Pancreas (tissue), 10 donors: ENCODE data around the gene M1AP. TPM values are rescaled to one million over a fixed set of nuclear protein-coding genes. Genes with fewer than 3 reads are reported as not detected.

ENCODE experiments used
- ATAC-seq, 4 donors: fragments of 200-7000 bp; cut with Tn5 transposase; one replicate each; pipeline versions ENCODE4 v1.8.0 to v1.9.1; 2020; ENCODE audit warnings: mild to moderate bottlenecking in 4 of 4, moderate library complexity in 4 of 4
- DNase-seq, 6 donors: peaks; one replicate each; pipeline ENCODE4 v3.0.0-alpha.2; 2020
- FAIRE-seq: peaks from 2 replicates; lab custom pipeline; 2012; peaks lifted over from hg19 to GRCh38; lab: Jason Lieb, UNC
- H3K27ac ChIP-seq, 4 donors: fragments of 200-600 bp; sonication (generic); 1 replicate in 3 of 4; 2 replicates in 1 of 4; pipeline versions ENCODE4 v1.5.0 to v1.8.0; 2020
- H3K27me3 ChIP-seq, 4 donors: fragments of 200-600 bp; one replicate each; pipeline ENCODE4 v1.8.0; 2021
- H3K36me3 ChIP-seq, 3 donors: fragments of 200-600 bp; sonication (generic) in 1 of 3; one replicate each; pipeline versions ENCODE4 v1.5.0 to v1.8.0; 2020 to 2021
- H3K4me1 ChIP-seq, 3 donors: fragments of 200-600 bp; one replicate each; pipeline ENCODE4 v1.8.0; 2021
- H3K4me3 ChIP-seq, 4 donors: fragments of 200-600 bp; sonication (generic) in 2 of 4; one replicate each; pipeline versions ENCODE4 v1.5.0 to v1.8.0; 2020 to 2021
- H3K9me3 ChIP-seq, 4 donors: fragments of 200-600 bp; one replicate each; pipeline ENCODE4 v1.8.0; 2021
- CTCF ChIP-seq, 4 donors: fragments of 200-600 bp; sonication (generic) in 3 of 4; IDR thresholded peaks; one replicate each; pipeline versions ENCODE4 v1.5.0 to v1.8.0; 2021; ENCODE audit warnings: antibody characterized with exemption in 4 of 4
- WGBS, 2 donors: extraction: QIAGEN DNeasy Blood & Tissue Kit; methylation state at CpG; one replicate each; pipeline ENCODE4 v1.1.7; 2013; 5-methylcytosine and 5-hydroxymethylcytosine counted together
- intact Hi-C, 3 donors: fragments of 100-400 bp; cut with DNase I; formaldehyde crosslinking; loops; one replicate each; pipeline versions ENCODE4 v1.11.1 to v1.14.2; 2022
- polyA plus RNA-seq, 2 donors: library from polyadenylated mRNA; stranded (reverse); fragments of 200-250 nt; gene quantifications; one replicate each; pipeline ENCODE4 v1.2.3, GENCODE V29; 2013
- total RNA-seq, 6 donors: library from RNA; stranded (reverse); fragmentation: NEBNext Ultra II Directional in 4 of 6; extraction: Animal tissue kit (Norgen Biotek cat#: 25700) in 4 of 6; gene quantifications; one replicate each; pipeline versions ENCODE4 v1.2.1 to v1.2.4, GENCODE V29; 2021 to 2023
- donor health status: healthy with polysubstance abuse.
- donor health status: DM: no; HTN: no; CAD: no; lungs with moderate emphysema.
- donor health status: DM: no; HTN: no; CAD: no.
- donor health status: control.
- donor health status: control.
- donor health status: Bipolar disorder and iron deficiency.
- donor health status: DM: yes; HTN: yes; CAD: no.
- donor health status: DM: no; HTN: no; CAD: no.
- donor health status: DM: no; HTN: no; CAD: no.
- donor health status: DM: yes; HTN: yes; CAD: no.

M1AP gene
- total and polyA plus RNA-seq, 8 donors = 0.11 to 0.66 (median 0.27) TPM

GRCh38 chr2:74673826-74674528 is 25.8 kb upstream of the M1AP start:
- no peak for TF ChIP-seq CTCF (IDR thresholded peaks at IDR 0.05)
- no peak overlapping the region for H3K27ac ChIP-seq
- H3K4me3 ChIP-seq = no peak overlapping the region
- no peaks in the 10 kb centered on the region for H3K9me3 ChIP-seq
- intact Hi-C loops = no loop called here
- FAIRE-seq = no peak
- no peak for DNase-seq
- ATAC-seq = no peak
- 75% methylated on average over 7 of the region's 7 CpGs for WGBS, 2 donors
- no peaks in the 10 kb centered on the region for H3K4me1 ChIP-seq
- H3K27me3 ChIP-seq = no peaks in the 10 kb centered on the region
- peaks cover 0 to 18% (median 0%) of the 10 kb centered on the region in 3 donors for H3K36me3 ChIP-seq

DNA sequence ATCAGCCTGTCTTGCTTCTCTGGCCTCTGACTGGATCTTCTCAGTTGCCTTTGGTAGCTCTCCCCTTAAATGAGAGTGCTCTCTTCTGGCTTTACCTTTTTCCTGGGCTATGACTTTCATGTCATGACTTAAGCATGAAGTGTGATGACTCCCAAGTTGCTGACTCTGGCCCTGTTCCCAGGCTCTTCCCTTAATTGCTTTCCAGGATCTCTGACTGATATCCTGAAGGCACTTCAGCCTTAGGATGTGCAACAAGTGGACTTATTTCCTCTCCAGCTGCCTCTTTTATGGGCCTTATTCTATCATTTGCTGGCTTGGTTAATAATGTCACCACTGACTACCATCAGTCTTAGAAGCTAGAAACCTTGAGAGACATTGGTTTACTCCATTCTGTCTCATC is 23.3 kb upstream of the M1AP start:
- intact Hi-C loops = no loop called here

GRCh38 chr2:74670263-74670662 is 22.1 kb upstream of the M1AP start:
- H3K9me3 ChIP-seq = no peaks in the 10 kb centered on the region

More for the DNA sequence above, 23.3 kb upstream of the M1AP start:
- Histone ChIP-seq H3K36me3 (peaks cover 0 to 18% (median 0%) of the 10 kb centered on the region in 3 donors), H3K27ac (no peak overlapping the region), H3K4me3 (no peak overlapping the region), H3K4me1 (no peaks in the 10 kb centered on the region), H3K27me3 (no peaks in the 10 kb centered on the region), H3K9me3 (no peaks in the 10 kb centered on the region)
- TF ChIP-seq CTCF (IDR thresholded peaks at IDR 0.05) = no peak
- DNase-seq = no peak
- no peak for FAIRE-seq
- no peak for ATAC-seq

DNA sequence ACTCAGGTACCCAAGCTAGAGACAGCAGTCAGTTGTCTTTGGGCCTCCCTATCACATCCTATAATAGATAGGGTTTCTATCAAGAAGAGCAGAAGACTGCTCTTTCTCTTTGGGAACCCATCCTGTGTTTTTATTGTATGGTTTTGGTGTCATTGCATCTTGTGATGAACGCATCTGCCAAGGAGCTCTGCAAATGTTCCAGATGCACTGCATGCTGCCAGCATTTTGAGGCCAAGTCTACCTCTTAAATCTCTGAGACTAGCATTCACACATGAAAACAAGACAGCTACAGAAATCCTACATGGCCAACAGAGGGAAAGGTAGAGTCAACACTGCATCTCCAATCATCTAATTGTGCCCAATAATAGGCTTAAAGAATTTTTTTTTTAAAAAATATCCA is 20.0 kb upstream of the M1AP start:
- no peak for TF ChIP-seq CTCF (IDR thresholded peaks at IDR 0.05)

More at GRCh38 chr2:74670263-74670662, 22.1 kb upstream of the M1AP start:
- intact Hi-C loops = no loop called here
- no peaks in the 10 kb centered on the region for H3K27me3 ChIP-seq
- DNase-seq = no peak
- no peak for FAIRE-seq
- H3K4me3 ChIP-seq = no peak overlapping the region
- no peaks in the 10 kb centered on the region for H3K4me1 ChIP-seq
- TF ChIP-seq CTCF (IDR thresholded peaks at IDR 0.05) = no peak
- ATAC-seq = no peak
- WGBS, 2 donors = 88 to 95% methylated on average over 7 of the region's 7 CpGs
- no peak overlapping the region for H3K27ac ChIP-seq
- peaks cover 0 to 11% (median 0%) of the 10 kb centered on the region in 3 donors for H3K36me3 ChIP-seq

GRCh38 chr2:74659462-74659861 is 11.3 kb upstream of the M1AP start:
- intact Hi-C loops = no loop called here
- 59 to 71% methylated on average over 2 of the region's 2 CpGs for WGBS, 2 donors
- DNase-seq (no peak), ATAC-seq (no peak), FAIRE-seq (no peak)
- no peak for TF ChIP-seq CTCF (IDR thresholded peaks at IDR 0.05)
- Histone ChIP-seq H3K27me3 (no peaks in the 10 kb centered on the region), H3K4me1 (no peaks in the 10 kb centered on the region), H3K4me3 (no peak overlapping the region), H3K27ac (no peak overlapping the region), H3K9me3 (no peaks in the 10 kb centered on the region), H3K36me3 (no peaks in the 10 kb centered on the region)

More for the DNA sequence above, 20.0 kb upstream of the M1AP start:
- no peak for ATAC-seq
- WGBS, 2 donors = 91 to 93% methylated on average over 1 of the region's 1 CpG
- Histone ChIP-seq H3K9me3 (no peaks in the 10 kb centered on the region), H3K4me3 (no peak overlapping the region), H3K4me1 (no peaks in the 10 kb centered on the region), H3K27ac (no peak overlapping the region), H3K36me3 (no peaks in the 10 kb centered on the region), H3K27me3 (no peaks in the 10 kb centered on the region)
- DNase-seq = no peak
- intact Hi-C loops = no loop called here
- no peak for FAIRE-seq
